Activated naive CD8-positive, alpha-beta T cell (primary cell): ENCODE measurements around the gene CPNE7.

Experiments used
- H3K27ac Mint-ChIP-seq: one replicate; pipeline ENCODE4 v1.8.0; 2021; ENCODE audit warnings: mixed read lengths
- H3K27me3 Mint-ChIP-seq: one replicate; pipeline ENCODE4 v1.8.0; 2021; ENCODE audit warnings: mixed read lengths
- H3K36me3 Mint-ChIP-seq: one replicate; pipeline ENCODE4 v1.8.0; 2021; ENCODE audit warnings: mixed read lengths
- H3K4me1 Mint-ChIP-seq: one replicate; pipeline ENCODE4 v1.8.0; 2021; ENCODE audit warnings: low read depth, mixed read lengths
- H3K4me3 Mint-ChIP-seq: one replicate; pipeline ENCODE4 v1.8.0; 2021; ENCODE audit warnings: mild to moderate bottlenecking, mixed read lengths
- H3K9me3 Mint-ChIP-seq: one replicate; pipeline ENCODE4 v1.8.0; 2021; ENCODE audit warnings: low read depth, mixed read lengths

CPNE7 gene

DNA sequence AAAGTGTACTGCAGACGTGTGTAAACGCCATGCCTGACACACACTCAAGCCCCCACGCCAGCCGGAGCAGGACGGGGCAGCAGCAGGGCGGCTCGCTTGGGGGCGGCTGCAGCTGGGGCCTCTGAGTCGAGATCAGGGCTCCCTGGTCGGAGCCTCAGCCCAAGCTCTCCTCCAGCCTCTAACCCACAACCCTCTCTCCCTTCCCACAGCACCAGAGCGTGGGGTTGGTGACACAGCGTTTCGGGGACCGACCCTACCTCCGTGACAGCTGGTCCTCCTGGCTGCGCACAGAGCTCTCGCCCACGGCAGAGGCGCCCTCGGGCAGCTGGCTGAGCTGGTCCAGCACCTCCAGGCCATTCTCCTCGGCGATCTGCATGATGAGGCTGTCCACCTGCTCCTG is 70.7 kb downstream of the CPNE7 start:
- H3K4me1 Mint-ChIP-seq: peaks cover under 1% of the 10 kb centered on the region
- no peaks in the 10 kb centered on the region for H3K36me3 Mint-ChIP-seq
- H3K27ac Mint-ChIP-seq: no peak overlapping the region
- H3K4me3 Mint-ChIP-seq: no peak overlapping the region
- no peaks in the 10 kb centered on the region for H3K27me3 Mint-ChIP-seq
- H3K9me3 Mint-ChIP-seq: no peaks in the 10 kb centered on the region
